Uterus (tissue), 4 donors: ENCODE data around the gene KLK11. TPM values are rescaled to one million over a fixed set of nuclear protein-coding genes. Genes with fewer than 3 reads are reported as not detected.
A peak's percentile ranks its signal among the peaks of the same experiment; 100 is the strongest.

Source experiments
- DNase-seq, 2 donors: peaks; one replicate each; pipeline ENCODE4 v3.0.0-alpha.2; 2019 to 2020
- H3K27ac ChIP-seq, 2 donors: fragments of 200-600 bp; sonication (generic); 1 replicate in 1 of 2; 2 replicates in 1 of 2; pipeline ENCODE4 v1.5.1; 2016 to 2018
- H3K27me3 ChIP-seq, 2 donors: fragments of 200-600 bp; sonication (generic); one replicate each; pipeline ENCODE4 v1.5.1; 2018 to 2019; ENCODE audit warnings: control low read depth in 1 of 2
- H3K36me3 ChIP-seq, 2 donors: fragments of 200-600 bp; sonication (generic); one replicate each; pipeline ENCODE4 v1.5.1; 2019; ENCODE audit warnings: control low read depth in 1 of 2
- H3K4me1 ChIP-seq, 2 donors: fragments of 200-600 bp; sonication (generic); one replicate each; pipeline ENCODE4 v1.5.1; 2018 to 2019; ENCODE audit warnings: control low read depth in 1 of 2
- H3K4me3 ChIP-seq, 2 donors: fragments of 200-600 bp; sonication (generic); 1 replicate in 1 of 2; 2 replicates in 1 of 2; pipeline ENCODE4 v1.5.1; 2018 to 2019; ENCODE audit warnings: mild to moderate bottlenecking in 1 of 2
- H3K9me3 ChIP-seq, 2 donors: fragments of 200-600 bp; sonication (generic); one replicate each; pipeline ENCODE4 v1.5.1; 2019; ENCODE audit warnings: control low read depth in 1 of 2
- CTCF ChIP-seq, 4 experiments: fragments of 200-600 bp in 2 of 4; fragments of 450-650 bp in 2 of 4; sonication (generic) in 2 of 4; IDR thresholded peaks; one replicate each; pipeline ENCODE4 v1.5.1; 2016 to 2019; ENCODE audit warnings: antibody characterized with exemption in 4 of 4, mild to moderate bottlenecking in 2 of 4, moderate library complexity in 1 of 4
- POLR2A ChIP-seq, 2 donors: fragments of 450-650 bp; IDR thresholded peaks; one replicate each; pipeline ENCODE4 v1.6.1; 2016; ENCODE audit warnings: antibody characterized with exemption in 2 of 2, mild to moderate bottlenecking in 1 of 2, moderate library complexity in 1 of 2
- intact Hi-C: fragments of 100-400 bp; cut with DNase I; formaldehyde crosslinking; loops from one replicate; pipeline ENCODE4 v1.15.1; 2023; ENCODE audit warnings: low total_unique reads
- total RNA-seq, 4 donors: library from RNA; depleted of rRNA in 3 of 4; stranded (reverse); fragments of >200 nt in 3 of 4; gene quantifications; one replicate each; pipeline versions ENCODE4 v1.1.0 to v1.2.4, GENCODE V29; 2014 to 2023
- donor health status: DM: yes; HTN: yes; CAD: no.

Gene KLK11
- total RNA-seq, 4 donors from 2014 or later: 1.3 to 2.0 TPM; not detected in 2

GRCh38 chr19:51025401-51025800 is 1.0 kb downstream of the KLK11 start:
- intact Hi-C loops: loop anchor here (10.0 kb wide), 1 partner anchor 129 kb away; no protein-coding TSS in a partner anchor
- Histone ChIP-seq H3K27ac (no peak overlapping the region), H3K9me3 (no peaks in the 10 kb centered on the region), H3K27me3 (peaks cover 0 to 6% of the 10 kb centered on the region in 2 donors), H3K4me3 (no peak overlapping the region), H3K36me3 (no peaks in the 10 kb centered on the region), H3K4me1 (no peaks in the 10 kb centered on the region)
- no peak for DNase-seq
- no peak for TF ChIP-seq CTCF (IDR thresholded peaks at IDR 0.05)

DNA sequence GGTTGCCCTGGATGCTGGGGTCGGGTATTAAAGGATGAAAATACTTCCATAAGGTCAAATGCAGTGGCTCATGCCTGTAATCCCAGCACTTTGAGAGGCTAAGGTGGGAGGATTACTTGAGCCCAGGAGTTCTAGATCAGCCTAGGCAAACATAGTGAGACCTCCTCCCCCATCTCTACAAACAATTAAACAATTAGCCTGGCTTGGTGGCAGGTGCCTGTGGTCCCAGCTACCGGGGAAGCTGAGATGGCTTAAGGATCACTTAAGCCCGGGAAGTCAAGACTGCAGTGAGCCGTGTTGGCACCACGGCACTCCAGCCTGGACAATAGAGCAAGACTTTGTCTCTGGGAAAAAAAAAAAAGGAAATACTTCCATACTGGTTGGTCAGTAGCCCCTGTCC is 1.5 kb downstream of the KLK11 start:
- Histone ChIP-seq H3K4me3 (no peak overlapping the region), H3K27ac (no peak overlapping the region), H3K27me3 (peaks cover 0 to 6% of the 10 kb centered on the region in 2 donors)

GRCh38 chr19:51023946-51024345 is 2.5 kb downstream of the KLK11 start:
- H3K9me3 ChIP-seq: no peaks in the 10 kb centered on the region
- H3K27ac ChIP-seq: no peak overlapping the region
- TF ChIP-seq POLR2A (IDR thresholded peaks at IDR 0.05): no peak
- no peak for TF ChIP-seq CTCF (IDR thresholded peaks at IDR 0.05)
- H3K4me1 ChIP-seq: peaks cover 0 to 5% of the 10 kb centered on the region in 2 donors
- DNase-seq: no peak
- H3K27me3 ChIP-seq: peaks cover 0 to 15% of the 10 kb centered on the region in 2 donors
- H3K36me3 ChIP-seq: no peaks in the 10 kb centered on the region
- H3K4me3 ChIP-seq: no peak overlapping the region
- intact Hi-C loops: loop anchor here (10.0 kb wide), 1 partner anchor 131 kb away; no protein-coding TSS in a partner anchor

More for the DNA sequence above, 1.5 kb downstream of the KLK11 start:
- Histone ChIP-seq H3K4me1 (no peaks in the 10 kb centered on the region), H3K36me3 (no peaks in the 10 kb centered on the region), H3K9me3 (no peaks in the 10 kb centered on the region)
- TF ChIP-seq POLR2A (IDR thresholded peaks at IDR 0.05) (no peak), CTCF (IDR thresholded peaks at IDR 0.05) (no peak)
- DNase-seq: no peak
- intact Hi-C loops: loop anchor here (10.0 kb wide), 1 partner anchor 130 kb away; no protein-coding TSS in a partner anchor

- intact Hi-C loops: loop anchor here (10.0 kb wide), 1 partner anchor 132 kb away; no protein-coding TSS in a partner anchor
- no peaks in the 10 kb centered on the region for H3K36me3 ChIP-seq
- peaks cover 0 to 5% of the 10 kb centered on the region in 2 donors for H3K4me1 ChIP-seq
- no peak for DNase-seq
- H3K4me3 ChIP-seq: no peak overlapping the region
- no peak overlapping the region for H3K27ac ChIP-seq
- H3K9me3 ChIP-seq: no peaks in the 10 kb centered on the region
- no peak for TF ChIP-seq CTCF (IDR thresholded peaks at IDR 0.05)
- no peak for TF ChIP-seq POLR2A (IDR thresholded peaks at IDR 0.05)
- peaks cover 0 to 18% of the 10 kb centered on the region in 2 donors for H3K27me3 ChIP-seq
Observed at GRCh38 chr19:51022526-51022925, 3.9 kb downstream of the KLK11 start.

DNA sequence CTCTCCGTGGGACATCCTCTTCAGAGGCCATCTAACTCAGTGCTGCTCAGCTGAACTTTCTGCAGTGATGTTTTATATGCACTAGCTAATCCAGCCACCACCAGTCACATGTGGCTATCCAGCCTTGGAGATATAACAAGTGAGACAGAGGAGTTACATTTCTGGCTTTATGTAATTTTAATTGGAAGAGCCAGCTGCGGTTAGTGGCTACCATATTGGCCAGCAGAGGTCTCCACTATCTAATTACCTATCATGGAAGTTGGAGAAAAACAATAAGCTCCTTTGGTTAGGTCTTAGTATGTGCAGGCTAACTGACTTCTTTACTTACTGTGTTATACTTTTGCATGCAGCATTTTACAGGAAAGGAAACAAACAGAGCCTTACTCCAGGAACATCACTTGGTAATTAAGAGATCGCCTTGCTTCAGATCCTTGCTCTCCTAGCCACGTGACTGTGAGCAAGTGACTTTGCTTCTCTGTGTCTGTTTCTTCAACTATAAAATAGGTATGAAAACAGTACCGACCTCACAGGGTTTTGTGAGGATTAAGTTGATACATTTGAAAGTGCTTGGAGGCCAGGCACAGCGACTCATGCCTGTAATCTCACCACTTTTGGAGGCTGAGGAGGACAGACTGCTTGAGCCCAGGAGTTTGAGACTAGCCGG is 5.3 kb downstream of the KLK11 start:
- Histone ChIP-seq H3K36me3 (no peaks in the 10 kb centered on the region), H3K4me3 (no peak overlapping the region), H3K4me1 (peaks cover 0 to 12% of the 10 kb centered on the region in 2 donors), H3K27me3 (peaks cover 0 to 25% of the 10 kb centered on the region in 2 donors), H3K27ac (no peak overlapping the region), H3K9me3 (no peaks in the 10 kb centered on the region)
- no peak for DNase-seq
- intact Hi-C loops: loop anchor here (10.0 kb wide), 1 partner anchor 134 kb away; no protein-coding TSS in a partner anchor
- no peak for TF ChIP-seq POLR2A (IDR thresholded peaks at IDR 0.05)
- TF ChIP-seq CTCF (IDR thresholded peaks at IDR 0.05): peak; percentile 39 to 73 (median 58)
